Left ventricle myocardium inferior (tissue), 1 donor: ENCODE measurements around the gene ATP11C. TPM values are rescaled to one million over a fixed set of nuclear protein-coding genes. Genes with fewer than 3 reads are reported as not detected.

Source experiments
- DNase-seq: peaks from one replicate; pipeline ENCODE4 v3.0.0-alpha.2; 2020
- H3K27ac ChIP-seq: fragments of 200-600 bp; replicated peaks from 2 replicates; pipeline ENCODE4 v1.8.0; 2021
- H3K27me3 ChIP-seq: fragments of 200-600 bp; 2 replicates; pipeline ENCODE4 v1.8.0; 2021; ENCODE audit warnings: low read depth
- H3K36me3 ChIP-seq: fragments of 200-600 bp; 2 replicates; pipeline ENCODE4 v1.8.0; 2021
- H3K4me1 ChIP-seq: fragments of 200-600 bp; 2 replicates; pipeline ENCODE4 v1.8.0; 2021
- H3K4me3 ChIP-seq: fragments of 200-600 bp; 2 replicates; pipeline ENCODE4 v1.8.0; 2021; ENCODE audit warnings: mild to moderate bottlenecking, moderate library complexity
- H3K9me3 ChIP-seq: fragments of 200-600 bp; replicated peaks from 2 replicates; pipeline ENCODE4 v1.8.0; 2021
- intact Hi-C: fragments of 100-400 bp; cut with micrococcal nuclease; formaldehyde crosslinking; loops from one replicate; pipeline ENCODE4 v1.11.0; 2022
- total RNA-seq: library from RNA; stranded (reverse); fragmentation: NEBNext Ultra II Directional; extraction: Animal tissue kit (Norgen Biotek cat#: 25700); gene quantifications from one replicate; pipeline ENCODE4 v1.2.1, GENCODE V29; 2021
- TF ChIP-seq, protein P1 (sequence below): fragments of 200-600 bp; IDR thresholded peaks from 2 replicates; pipeline ENCODE4 v1.8.0; 2021; ENCODE audit warnings: antibody characterized with exemption, mild to moderate bottlenecking, borderline replicate concordance
- donor health status: DM: no; HTN: yes; CAD: no; lungs with severe emphysema.

The ATP11C gene
- total RNA-seq, 1 donor from 2014 or later = 3.7 TPM

DNA sequence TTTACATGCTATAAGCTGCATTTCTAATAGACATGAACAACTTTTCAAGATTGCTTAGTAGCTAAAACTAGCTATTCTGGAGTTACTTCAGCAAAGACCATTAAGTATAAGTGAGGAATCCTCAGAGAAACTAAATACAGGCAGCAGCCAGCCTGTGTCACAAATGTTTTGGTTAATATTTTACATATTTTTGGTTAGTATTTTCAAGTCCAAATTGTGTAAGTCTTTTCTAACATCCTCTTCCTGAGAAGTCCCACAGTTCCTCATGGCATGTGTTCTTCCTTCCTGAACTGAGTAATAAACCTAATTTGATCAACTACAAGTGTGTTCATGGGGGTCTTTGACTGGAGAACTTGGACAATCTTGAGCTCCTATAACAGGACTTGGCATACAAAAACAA, 182.5 kb downstream of the ATP11C start:
- Histone ChIP-seq H3K27ac (no peak overlapping the region), H3K36me3 (peaks cover 5% of the 10 kb centered on the region), H3K9me3 (peaks cover 21% of the 10 kb centered on the region), H3K4me1 (no peaks in the 10 kb centered on the region), H3K4me3 (no peak overlapping the region), H3K27me3 (no peaks in the 10 kb centered on the region)
- intact Hi-C loops = no loop called here
- no peak for DNase-seq
- TF ChIP-seq, protein P1, sequence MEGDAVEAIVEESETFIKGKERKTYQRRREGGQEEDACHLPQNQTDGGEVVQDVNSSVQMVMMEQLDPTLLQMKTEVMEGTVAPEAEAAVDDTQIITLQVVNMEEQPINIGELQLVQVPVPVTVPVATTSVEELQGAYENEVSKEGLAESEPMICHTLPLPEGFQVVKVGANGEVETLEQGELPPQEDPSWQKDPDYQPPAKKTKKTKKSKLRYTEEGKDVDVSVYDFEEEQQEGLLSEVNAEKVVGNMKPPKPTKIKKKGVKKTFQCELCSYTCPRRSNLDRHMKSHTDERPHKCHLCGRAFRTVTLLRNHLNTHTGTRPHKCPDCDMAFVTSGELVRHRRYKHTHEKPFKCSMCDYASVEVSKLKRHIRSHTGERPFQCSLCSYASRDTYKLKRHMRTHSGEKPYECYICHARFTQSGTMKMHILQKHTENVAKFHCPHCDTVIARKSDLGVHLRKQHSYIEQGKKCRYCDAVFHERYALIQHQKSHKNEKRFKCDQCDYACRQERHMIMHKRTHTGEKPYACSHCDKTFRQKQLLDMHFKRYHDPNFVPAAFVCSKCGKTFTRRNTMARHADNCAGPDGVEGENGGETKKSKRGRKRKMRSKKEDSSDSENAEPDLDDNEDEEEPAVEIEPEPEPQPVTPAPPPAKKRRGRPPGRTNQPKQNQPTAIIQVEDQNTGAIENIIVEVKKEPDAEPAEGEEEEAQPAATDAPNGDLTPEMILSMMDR = no peak

GRCh38 chrX:139739138-139739537, 193.7 kb downstream of the ATP11C start:
- Histone ChIP-seq H3K4me1 (no peaks in the 10 kb centered on the region), H3K36me3 (peaks cover 7% of the 10 kb centered on the region), H3K27ac (no peak overlapping the region), H3K9me3 (no peaks in the 10 kb centered on the region), H3K4me3 (no peak overlapping the region), H3K27me3 (no peaks in the 10 kb centered on the region)
- TF ChIP-seq, protein P1 = no peak
- intact Hi-C loops = no loop called here
- no peak for DNase-seq

DNA sequence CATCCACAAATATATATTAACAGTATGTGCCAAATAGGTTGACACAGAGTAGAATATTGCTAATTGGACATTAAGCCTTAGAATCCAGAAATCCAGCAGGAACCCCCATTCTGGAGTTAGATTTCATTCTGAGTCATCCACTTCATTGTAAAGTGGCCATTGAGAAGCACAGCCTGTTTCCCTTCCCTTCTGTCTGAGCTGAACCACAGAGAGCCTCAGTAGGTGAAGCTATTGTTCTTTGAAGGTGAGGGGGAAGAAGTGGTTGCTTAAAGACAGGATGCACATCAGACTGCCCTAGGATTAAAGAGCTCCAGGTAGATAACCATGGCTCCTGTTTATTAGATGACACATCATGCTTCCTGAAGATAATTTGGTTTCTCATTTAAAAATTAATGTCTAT, 194.3 kb downstream of the ATP11C start:
- Histone ChIP-seq H3K27me3 (no peaks in the 10 kb centered on the region), H3K4me3 (no peak overlapping the region), H3K27ac (no peak overlapping the region), H3K36me3 (peaks cover 7% of the 10 kb centered on the region), H3K9me3 (no peaks in the 10 kb centered on the region), H3K4me1 (no peaks in the 10 kb centered on the region)
- intact Hi-C loops = no loop called here
- no peak for DNase-seq
- TF ChIP-seq, protein P1 = no peak

DNA sequence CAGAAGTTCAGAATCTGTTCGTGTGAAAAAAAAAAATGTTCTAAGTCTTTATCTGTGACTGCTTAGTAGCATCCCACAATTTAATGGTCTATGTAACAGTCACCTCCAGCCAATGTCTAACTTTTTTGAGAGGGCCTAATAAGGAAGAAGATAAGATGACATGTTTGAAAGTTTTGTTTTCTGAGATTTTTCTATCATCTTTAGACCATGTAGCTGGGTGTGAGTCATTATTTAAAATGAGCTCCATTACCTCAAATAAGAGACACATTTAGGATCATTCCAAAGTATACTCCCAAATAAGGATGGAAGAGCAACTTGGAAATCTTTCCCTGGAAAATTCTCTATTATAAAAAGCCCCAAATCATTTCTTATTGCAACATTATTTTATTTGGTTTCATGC, 196.7 kb downstream of the ATP11C start:
- Histone ChIP-seq H3K36me3 (peaks cover 7% of the 10 kb centered on the region), H3K4me3 (no peak overlapping the region), H3K27me3 (no peaks in the 10 kb centered on the region), H3K9me3 (no peaks in the 10 kb centered on the region), H3K4me1 (no peaks in the 10 kb centered on the region), H3K27ac (no peak overlapping the region)
- TF ChIP-seq, protein P1 = no peak
- DNase-seq = no peak
- intact Hi-C loops = no loop called here

DNA sequence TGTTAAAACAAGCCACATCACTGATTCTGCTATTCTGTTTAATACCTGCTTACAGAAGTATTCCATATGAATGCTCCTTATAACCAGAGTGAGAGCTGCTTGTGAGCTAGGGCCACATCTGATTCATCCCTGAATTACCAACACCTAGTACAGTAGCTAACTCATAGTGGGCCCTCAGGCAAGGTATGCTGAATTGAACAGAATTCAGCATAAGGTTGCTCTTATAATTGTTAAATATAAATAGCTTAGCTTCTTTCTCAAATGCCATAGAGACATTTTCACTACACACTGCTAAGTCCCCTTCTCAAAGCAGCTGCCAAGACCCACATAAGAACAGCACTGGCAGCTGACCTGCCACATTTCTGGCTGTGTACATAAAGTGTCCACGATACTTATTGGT, 197.9 kb downstream of the ATP11C start:
- TF ChIP-seq, protein P1 = no peak
- intact Hi-C loops = no loop called here
- H3K4me1 ChIP-seq = no peaks in the 10 kb centered on the region
- H3K27me3 ChIP-seq = no peaks in the 10 kb centered on the region
- H3K36me3 ChIP-seq = peaks cover 7% of the 10 kb centered on the region
- H3K9me3 ChIP-seq = no peaks in the 10 kb centered on the region
- no peak overlapping the region for H3K27ac ChIP-seq
- no peak overlapping the region for H3K4me3 ChIP-seq
- DNase-seq = no peak

DNA sequence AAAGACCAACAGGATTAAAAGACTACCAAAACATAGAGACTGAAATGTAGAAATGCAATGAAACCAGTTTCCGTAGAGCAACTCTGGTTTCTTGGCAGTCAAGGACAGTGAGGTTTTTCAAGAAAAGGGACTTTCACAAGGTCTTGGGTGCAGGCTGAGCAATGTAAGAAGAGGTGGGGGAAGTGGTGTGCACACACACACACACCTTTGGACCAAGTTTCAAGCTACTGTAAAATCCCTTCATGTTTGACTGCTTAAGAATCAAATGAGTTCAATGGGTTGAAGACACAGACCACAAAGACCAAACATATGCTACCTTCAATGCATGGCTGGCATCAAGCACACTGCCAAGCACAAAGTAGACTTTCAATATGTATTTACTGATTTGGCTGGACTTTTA, 207.1 kb downstream of the ATP11C start:
- intact Hi-C loops = no loop called here
- Histone ChIP-seq H3K4me3 (no peak overlapping the region), H3K4me1 (no peaks in the 10 kb centered on the region), H3K27me3 (no peaks in the 10 kb centered on the region), H3K9me3 (no peaks in the 10 kb centered on the region), H3K27ac (no peak overlapping the region), H3K36me3 (no peaks in the 10 kb centered on the region)
- no peak for DNase-seq
- TF ChIP-seq, protein P1 = no peak
